ENCODE results near the gene PIK3CA. TPM values are rescaled to one million over a fixed set of nuclear protein-coding genes. Genes with fewer than 3 reads are reported as not detected.

Gene PIK3CA
- total and polyA plus RNA-seq, 2 experiments from 2014 or later: 5.1 to 13.4 TPM

DNA sequence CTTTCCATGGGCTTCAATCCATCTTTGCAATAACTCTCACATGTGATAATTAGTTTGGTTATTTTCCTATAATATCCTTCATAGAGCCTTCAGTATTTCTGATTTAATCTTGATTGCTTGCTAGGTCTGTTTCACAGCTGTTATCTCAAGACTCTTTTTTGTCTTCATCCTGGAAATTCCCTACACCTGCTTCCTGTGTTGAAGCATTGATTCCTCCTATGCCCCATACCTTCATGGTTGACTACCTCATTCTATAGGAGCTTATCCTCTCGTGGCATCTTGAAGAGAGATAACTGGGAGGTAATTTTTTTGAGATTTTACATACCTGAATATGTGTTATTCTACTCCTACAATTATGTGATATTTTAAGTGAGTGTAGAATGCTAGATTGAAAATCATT, 26.7 kb downstream of the PIK3CA start (continued):
- TF ChIP-seq, protein P1, sequence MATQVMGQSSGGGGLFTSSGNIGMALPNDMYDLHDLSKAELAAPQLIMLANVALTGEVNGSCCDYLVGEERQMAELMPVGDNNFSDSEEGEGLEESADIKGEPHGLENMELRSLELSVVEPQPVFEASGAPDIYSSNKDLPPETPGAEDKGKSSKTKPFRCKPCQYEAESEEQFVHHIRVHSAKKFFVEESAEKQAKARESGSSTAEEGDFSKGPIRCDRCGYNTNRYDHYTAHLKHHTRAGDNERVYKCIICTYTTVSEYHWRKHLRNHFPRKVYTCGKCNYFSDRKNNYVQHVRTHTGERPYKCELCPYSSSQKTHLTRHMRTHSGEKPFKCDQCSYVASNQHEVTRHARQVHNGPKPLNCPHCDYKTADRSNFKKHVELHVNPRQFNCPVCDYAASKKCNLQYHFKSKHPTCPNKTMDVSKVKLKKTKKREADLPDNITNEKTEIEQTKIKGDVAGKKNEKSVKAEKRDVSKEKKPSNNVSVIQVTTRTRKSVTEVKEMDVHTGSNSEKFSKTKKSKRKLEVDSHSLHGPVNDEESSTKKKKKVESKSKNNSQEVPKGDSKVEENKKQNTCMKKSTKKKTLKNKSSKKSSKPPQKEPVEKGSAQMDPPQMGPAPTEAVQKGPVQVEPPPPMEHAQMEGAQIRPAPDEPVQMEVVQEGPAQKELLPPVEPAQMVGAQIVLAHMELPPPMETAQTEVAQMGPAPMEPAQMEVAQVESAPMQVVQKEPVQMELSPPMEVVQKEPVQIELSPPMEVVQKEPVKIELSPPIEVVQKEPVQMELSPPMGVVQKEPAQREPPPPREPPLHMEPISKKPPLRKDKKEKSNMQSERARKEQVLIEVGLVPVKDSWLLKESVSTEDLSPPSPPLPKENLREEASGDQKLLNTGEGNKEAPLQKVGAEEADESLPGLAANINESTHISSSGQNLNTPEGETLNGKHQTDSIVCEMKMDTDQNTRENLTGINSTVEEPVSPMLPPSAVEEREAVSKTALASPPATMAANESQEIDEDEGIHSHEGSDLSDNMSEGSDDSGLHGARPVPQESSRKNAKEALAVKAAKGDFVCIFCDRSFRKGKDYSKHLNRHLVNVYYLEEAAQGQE (IDR thresholded peaks at IDR 0.05; ENCODE audit: unreplicated experiment): no peak
- TF ChIP-seq ZNF331 (CRISPR knock-in tag; IDR thresholded peaks at IDR 0.05; ENCODE audit: low read depth) (no peak), POLR2AphosphoS5 (IDR thresholded peaks at IDR 0.05; ENCODE audit: low read depth) (no peak), JUNB (IDR thresholded peaks at IDR 0.05; ENCODE audit: unreplicated experiment) (no peak)

DNA sequence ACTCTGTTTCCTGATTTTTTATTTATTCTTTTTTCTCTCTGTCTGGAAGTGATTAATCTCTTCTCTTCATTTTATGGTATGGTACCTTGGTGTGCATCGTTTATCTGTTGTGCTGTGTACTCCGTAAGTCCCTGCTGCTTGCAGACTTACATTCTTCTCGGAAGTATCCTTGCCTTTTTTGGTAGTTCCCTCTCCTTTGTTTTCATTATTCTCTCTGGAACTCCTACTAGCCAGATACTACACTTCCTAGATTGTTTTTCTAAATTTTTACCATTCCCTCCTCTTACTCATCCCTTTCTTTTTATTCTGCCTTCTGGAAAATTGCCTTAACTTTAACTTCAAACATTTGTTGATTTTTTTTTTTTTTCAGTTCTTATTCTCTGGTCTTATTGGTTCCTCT, 27.2 kb downstream of the PIK3CA start:
- 0 out of 2 replicates have a peak overlapping the region, but pooled peaks have one; percentile 4 for H3K4me2 ChIP-seq
- peaks cover 21% of the 10 kb centered on the region for H3K4me1 Mint-ChIP-seq
- peaks cover 62% of the 10 kb centered on the region for H3K79me2 ChIP-seq (replicated peaks; ENCODE audit: insufficient read depth)
- peak overlapping the region; percentile 33; the same call in 1 of the 2 replicates for H3K27ac ChIP-seq (ENCODE audit: low read depth)
- peak overlapping the region; percentile 29 for H3K27ac Mint-ChIP-seq
- no peaks in the 10 kb centered on the region for H3F3A ChIP-seq (replicated peaks; ENCODE audit: low read depth)
- H3K4me3 Mint-ChIP-seq: no peak overlapping the region
- ATAC-seq (peak; percentile 57; the same call in 2 of the 3 replicates), DNase-seq (ENCODE audit: low spot score) (no peak)
- H2AFZ ChIP-seq: no peak overlapping the region
- H4K20me1 ChIP-seq (replicated peaks; ENCODE audit: insufficient read depth): no peaks in the 10 kb centered on the region; the same call in 1 of the 2 replicates
- no peaks in the 10 kb centered on the region for H3K36me3 ChIP-seq (ENCODE audit: insufficient read depth)
- H3K27me3 ChIP-seq (ENCODE audit: insufficient read depth): no peaks in the 10 kb centered on the region
- H3K9me2 ChIP-seq (ENCODE audit: insufficient read depth): no peaks in the 10 kb centered on the region
- H3K4me1 ChIP-seq (ENCODE audit: insufficient read depth): peaks cover 3% of the 10 kb centered on the region
- peaks cover 1% of the 10 kb centered on the region for H3K27me3 Mint-ChIP-seq (ENCODE audit: insufficient read depth, low read depth, poor library complexity)
- no peaks in the 10 kb centered on the region; the same call in 1 of the 3 replicates for H3K9me3 Mint-ChIP-seq
- no peak overlapping the region for H3K4me3 ChIP-seq
- no peaks in the 10 kb centered on the region for H3K36me3 Mint-ChIP-seq (ENCODE audit: low read depth)
- TF ChIP-seq EZH2phosphoT487 (IDR thresholded peaks at IDR 0.05; ENCODE audit: unreplicated experiment) (no peak), CREB1 (CRISPR knock-in tag; IDR thresholded peaks at IDR 0.05; ENCODE audit: low read depth) (no peak), ZNF331 (CRISPR knock-in tag; IDR thresholded peaks at IDR 0.05; ENCODE audit: low read depth) (no peak), STAT1 (IDR thresholded peaks at IDR 0.05; ENCODE audit: unreplicated experiment) (no peak), JUNB (IDR thresholded peaks at IDR 0.05; ENCODE audit: unreplicated experiment) (no peak)
- TF ChIP-seq, protein P2, sequence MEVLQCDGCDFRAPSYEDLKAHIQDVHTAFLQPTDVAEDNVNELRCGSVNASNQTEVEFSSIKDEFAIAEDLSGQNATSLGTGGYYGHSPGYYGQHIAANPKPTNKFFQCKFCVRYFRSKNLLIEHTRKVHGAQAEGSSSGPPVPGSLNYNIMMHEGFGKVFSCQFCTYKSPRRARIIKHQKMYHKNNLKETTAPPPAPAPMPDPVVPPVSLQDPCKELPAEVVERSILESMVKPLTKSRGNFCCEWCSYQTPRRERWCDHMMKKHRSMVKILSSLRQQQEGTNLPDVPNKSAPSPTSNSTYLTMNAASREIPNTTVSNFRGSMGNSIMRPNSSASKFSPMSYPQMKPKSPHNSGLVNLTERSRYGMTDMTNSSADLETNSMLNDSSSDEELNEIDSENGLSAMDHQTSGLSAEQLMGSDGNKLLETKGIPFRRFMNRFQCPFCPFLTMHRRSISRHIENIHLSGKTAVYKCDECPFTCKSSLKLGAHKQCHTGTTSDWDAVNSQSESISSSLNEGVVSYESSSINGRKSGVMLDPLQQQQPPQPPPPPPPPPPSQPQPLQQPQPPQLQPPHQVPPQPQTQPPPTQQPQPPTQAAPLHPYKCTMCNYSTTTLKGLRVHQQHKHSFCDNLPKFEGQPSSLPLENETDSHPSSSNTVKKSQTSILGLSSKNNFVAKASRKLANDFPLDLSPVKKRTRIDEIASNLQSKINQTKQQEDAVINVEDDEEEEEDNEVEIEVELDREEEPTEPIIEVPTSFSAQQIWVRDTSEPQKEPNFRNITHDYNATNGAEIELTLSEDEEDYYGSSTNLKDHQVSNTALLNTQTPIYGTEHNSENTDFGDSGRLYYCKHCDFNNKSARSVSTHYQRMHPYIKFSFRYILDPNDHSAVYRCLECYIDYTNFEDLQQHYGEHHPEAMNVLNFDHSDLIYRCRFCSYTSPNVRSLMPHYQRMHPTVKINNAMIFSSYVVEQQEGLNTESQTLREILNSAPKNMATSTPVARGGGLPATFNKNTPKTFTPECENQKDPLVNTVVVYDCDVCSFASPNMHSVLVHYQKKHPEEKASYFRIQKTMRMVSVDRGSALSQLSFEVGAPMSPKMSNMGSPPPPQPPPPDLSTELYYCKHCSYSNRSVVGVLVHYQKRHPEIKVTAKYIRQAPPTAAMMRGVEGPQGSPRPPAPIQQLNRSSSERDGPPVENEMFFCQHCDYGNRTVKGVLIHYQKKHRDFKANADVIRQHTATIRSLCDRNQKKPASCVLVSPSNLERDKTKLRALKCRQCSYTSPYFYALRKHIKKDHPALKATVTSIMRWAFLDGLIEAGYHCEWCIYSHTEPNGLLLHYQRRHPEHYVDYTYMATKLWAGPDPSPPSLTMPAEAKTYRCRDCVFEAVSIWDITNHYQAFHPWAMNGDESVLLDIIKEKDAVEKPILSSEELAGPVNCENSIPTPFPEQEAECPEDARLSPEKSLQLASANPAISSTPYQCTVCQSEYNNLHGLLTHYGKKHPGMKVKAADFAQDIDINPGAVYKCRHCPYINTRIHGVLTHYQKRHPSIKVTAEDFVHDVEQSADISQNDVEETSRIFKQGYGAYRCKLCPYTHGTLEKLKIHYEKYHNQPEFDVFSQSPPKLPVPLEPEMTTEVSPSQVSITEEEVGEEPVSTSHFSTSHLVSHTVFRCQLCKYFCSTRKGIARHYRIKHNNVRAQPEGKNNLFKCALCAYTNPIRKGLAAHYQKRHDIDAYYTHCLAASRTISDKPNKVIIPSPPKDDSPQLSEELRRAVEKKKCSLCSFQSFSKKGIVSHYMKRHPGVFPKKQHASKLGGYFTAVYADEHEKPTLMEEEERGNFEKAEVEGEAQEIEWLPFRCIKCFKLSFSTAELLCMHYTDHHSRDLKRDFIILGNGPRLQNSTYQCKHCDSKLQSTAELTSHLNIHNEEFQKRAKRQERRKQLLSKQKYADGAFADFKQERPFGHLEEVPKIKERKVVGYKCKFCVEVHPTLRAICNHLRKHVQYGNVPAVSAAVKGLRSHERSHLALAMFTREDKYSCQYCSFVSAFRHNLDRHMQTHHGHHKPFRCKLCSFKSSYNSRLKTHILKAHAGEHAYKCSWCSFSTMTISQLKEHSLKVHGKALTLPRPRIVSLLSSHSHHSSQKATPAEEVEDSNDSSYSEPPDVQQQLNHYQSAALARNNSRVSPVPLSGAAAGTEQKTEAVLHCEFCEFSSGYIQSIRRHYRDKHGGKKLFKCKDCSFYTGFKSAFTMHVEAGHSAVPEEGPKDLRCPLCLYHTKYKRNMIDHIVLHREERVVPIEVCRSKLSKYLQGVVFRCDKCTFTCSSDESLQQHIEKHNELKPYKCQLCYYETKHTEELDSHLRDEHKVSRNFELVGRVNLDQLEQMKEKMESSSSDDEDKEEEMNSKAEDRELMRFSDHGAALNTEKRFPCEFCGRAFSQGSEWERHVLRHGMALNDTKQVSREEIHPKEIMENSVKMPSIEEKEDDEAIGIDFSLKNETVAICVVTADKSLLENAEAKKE (CRISPR knock-in tag; IDR thresholded peaks at IDR 0.05): no peak
- TF ChIP-seq, protein P3, sequence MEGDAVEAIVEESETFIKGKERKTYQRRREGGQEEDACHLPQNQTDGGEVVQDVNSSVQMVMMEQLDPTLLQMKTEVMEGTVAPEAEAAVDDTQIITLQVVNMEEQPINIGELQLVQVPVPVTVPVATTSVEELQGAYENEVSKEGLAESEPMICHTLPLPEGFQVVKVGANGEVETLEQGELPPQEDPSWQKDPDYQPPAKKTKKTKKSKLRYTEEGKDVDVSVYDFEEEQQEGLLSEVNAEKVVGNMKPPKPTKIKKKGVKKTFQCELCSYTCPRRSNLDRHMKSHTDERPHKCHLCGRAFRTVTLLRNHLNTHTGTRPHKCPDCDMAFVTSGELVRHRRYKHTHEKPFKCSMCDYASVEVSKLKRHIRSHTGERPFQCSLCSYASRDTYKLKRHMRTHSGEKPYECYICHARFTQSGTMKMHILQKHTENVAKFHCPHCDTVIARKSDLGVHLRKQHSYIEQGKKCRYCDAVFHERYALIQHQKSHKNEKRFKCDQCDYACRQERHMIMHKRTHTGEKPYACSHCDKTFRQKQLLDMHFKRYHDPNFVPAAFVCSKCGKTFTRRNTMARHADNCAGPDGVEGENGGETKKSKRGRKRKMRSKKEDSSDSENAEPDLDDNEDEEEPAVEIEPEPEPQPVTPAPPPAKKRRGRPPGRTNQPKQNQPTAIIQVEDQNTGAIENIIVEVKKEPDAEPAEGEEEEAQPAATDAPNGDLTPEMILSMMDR (conservative IDR thresholded peaks at IDR 0.05; ENCODE audit: low read depth in 2 of 2): no peak
- TF ChIP-seq, protein P1 (IDR thresholded peaks at IDR 0.05; ENCODE audit: unreplicated experiment): no peak
